Left cardiac atrium (tissue), 4 donors: Measurements from ENCODE around the gene TM7SF2. TPM values are rescaled to one million over a fixed set of nuclear protein-coding genes. Genes with fewer than 3 reads are reported as not detected.

Experiments used
- ATAC-seq, 2 donors: fragments of 200-7000 bp; cut with Tn5 transposase; one replicate each; pipeline ENCODE4 v1.9.1; 2020; ENCODE audit warnings: mild to moderate bottlenecking in 2 of 2, moderate library complexity in 2 of 2
- DNase-seq: peaks from one replicate; pipeline ENCODE4 v3.0.0-alpha.2; 2020
- intact Hi-C, 2 donors: fragments of 100-400 bp; cut with DNase I; formaldehyde crosslinking; loops; one replicate each; pipeline versions ENCODE4 v1.14.1 to v1.15.1; 2022 to 2023
- total RNA-seq, 2 donors: library from RNA; stranded (reverse); fragmentation: NEBNext Ultra II Directional; extraction: Animal tissue kit (Norgen Biotek cat#: 25700); gene quantifications; one replicate each; pipeline ENCODE4 v1.2.1, GENCODE V29; 2021
- donor health status: DM: no; HTN: yes; CAD: no.
- donor health status: DM: no; HTN: yes; CAD: no; lungs with severe emphysema.
- donor health status: DM: yes; HTN: yes; CAD: no.
- donor health status: Dilated cardiomyopathy.

The TM7SF2 gene
- total RNA-seq, 2 donors from 2014 or later: 50.0 to 53.2 TPM

DNA sequence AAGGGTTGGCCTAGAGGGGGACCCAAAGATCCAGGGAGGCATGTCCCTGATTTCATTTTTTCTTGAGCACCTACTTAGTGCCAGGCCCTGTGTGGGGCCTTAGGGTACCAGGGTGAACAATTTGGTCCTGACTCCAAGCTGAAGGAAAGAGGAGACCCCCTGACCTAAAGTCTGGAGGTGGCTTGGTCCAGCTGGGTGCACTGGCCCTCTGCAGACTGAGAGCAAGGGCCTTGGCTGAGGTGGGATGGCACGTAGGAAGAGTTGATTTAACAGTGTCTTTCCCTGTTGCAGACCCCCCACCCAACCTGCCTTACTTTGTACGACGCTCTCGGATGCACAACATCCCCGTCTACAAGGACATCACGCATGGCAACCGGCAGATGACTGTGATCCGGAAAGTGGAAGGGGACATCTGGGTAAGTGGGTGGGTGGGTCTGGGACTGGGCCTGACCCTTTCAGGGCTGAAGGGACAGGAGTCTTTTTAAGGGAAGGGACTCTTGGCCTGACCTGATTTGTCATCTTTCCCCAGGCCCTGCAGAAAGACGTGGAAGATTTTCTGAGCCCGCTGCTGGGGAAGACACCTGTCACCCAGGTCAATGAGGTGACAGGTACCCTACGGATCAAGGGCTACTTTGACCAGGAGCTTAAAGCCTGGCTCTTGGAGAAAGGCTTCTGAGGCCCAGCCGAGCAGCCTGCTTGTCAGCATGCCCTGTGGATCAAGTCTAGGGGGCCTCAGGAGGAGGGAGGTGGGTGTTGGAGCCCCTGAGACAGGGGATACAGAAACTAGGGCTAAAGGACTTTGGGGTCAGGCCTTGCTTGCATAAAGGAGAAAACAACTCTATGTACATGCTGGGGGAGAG, 13.8 kb downstream of the TM7SF2 start:
- no peak for ATAC-seq
- intact Hi-C loops: no loop called here
- DNase-seq: no peak

GRCh38 chr11:65126624-65127274, 15.1 kb downstream of the TM7SF2 start:
- ATAC-seq (no peak), DNase-seq (no peak)
- intact Hi-C loops: no loop called here

DNA sequence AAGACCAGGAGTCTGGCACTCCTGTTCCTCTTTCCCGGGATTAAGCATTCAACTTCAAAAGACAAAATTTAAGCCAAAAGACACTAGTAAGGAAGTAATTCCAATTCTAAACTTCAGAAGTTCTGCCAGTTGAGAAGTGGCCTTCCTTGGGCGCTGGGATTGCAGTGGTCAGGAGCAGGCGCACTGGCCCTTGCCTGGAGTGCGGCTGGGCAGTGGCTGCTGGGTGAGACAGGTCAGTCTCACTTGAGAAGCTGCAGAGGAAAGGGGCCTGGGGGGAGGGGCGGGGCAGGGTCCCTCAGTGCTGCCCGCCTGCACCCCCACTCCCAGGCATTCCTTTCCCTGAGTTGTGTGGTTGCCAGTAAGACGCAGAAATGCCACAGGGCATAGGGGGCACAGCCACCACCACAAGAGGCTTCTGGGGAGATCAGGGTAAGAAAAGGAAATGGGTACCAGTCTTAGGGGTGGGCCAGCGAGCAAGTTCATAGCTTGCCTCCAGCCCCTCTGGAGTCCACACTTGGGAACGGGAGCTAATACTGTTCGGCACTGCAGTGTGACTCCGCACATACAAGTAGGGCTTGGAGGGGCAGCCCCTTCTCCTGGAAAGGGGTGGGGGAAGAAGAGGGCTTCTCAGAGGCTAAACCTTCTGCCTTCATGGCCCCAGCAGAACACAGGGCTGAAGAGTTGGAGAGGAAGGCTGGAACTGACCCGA, 16.0 kb downstream of the TM7SF2 start:
- DNase-seq (no peak), ATAC-seq (no peak)
- intact Hi-C loops: no loop called here

- intact Hi-C loops: no loop called here
- DNase-seq (no peak), ATAC-seq (no peak)
These were observed 16.8 kb downstream of the TM7SF2 start for GRCh38 chr11:65128182-65129145.

- no peak for ATAC-seq
- no peak for DNase-seq
- intact Hi-C loops: no loop called here
These were observed 18.2 kb downstream of the TM7SF2 start for GRCh38 chr11:65129649-65130441.

DNA sequence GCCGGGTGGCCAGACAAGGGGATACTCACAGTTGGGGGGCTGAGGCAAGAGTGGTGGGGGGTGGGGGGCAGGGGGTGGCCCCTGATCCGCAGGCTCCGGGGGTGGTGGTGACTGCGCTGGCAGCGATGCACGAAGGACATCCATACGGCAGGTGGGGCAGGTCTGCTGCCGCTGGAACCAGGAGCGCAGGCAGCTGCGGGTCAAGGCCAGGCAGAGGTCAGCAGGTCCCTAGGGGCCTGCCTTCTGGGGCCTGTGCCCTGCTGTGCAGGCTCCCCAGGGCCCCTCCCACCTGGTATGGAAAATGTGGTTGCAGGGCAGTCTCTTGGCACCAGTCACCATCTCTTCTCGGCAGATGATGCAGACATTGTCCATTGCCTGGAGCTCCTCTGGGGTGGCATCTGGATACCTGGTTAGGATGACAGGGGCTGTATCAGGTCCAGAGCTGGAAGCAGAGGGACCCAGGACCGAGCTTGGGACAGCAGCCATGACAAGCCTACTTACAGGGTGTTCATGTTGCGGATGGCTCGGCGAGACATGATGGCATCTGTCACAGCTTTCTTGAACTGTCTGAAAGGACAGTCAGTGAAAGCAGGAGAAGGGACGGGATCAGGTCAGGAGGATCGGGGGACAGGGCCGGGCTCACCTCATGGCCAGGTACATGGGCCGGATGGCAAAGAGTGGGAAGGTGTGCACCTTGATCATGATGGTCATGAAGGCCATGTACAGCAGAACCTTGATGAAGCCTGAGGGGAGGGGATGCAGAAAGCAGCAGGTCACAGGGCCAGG, 19.2 kb downstream of the TM7SF2 start:
- no peak for DNase-seq
- no peak for ATAC-seq
- intact Hi-C loops: no loop called here

GRCh38 chr11:65131417-65131776, 19.7 kb downstream of the TM7SF2 start:
- intact Hi-C loops: no loop called here
- no peak for ATAC-seq

GRCh38 chr11:65131895-65132237, 20.2 kb downstream of the TM7SF2 start:
- intact Hi-C loops: no loop called here
- no peak for ATAC-seq
- no peak for DNase-seq

More at GRCh38 chr11:65131417-65131776, 19.7 kb downstream of the TM7SF2 start:
- DNase-seq: no peak

GRCh38 chr11:65132238-65132987, 20.7 kb downstream of the TM7SF2 start:
- intact Hi-C loops: no loop called here
- no peak for DNase-seq
- no peak for ATAC-seq

DNA sequence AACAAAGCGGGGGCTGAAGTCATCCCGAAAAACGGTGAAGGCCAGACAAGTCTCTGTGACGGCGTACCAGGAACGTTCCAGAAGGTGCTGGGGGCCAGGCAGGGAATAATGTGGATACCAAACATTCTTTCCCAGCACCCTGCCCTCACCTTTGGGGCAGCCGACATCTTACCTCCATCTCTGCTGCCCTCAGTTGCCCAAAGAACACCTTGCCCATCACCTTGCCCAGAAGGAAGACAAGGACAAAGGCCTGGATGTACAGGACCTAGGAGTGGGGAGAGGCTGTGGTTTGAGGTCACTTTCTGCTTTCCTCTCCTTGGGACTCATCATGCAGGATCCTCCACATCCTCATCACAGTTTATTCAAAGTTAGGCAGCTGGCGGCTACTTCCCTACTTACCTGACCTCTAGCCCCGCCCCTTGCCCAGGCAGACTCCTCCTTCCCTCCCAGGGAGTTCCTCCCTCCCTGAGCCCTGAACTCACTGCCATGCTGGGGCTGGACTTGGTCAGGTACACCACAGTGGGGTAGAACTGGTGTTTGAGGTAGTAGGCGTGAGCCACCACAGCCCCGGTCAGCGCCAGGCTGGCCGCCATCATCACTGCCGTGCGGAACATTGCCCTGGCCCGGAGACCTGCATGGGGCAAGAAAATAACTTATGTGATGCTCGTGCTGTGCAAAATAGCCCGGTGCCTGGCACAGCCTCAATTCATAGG, 21.5 kb downstream of the TM7SF2 start:
- DNase-seq (peak; percentile 46), ATAC-seq (peak in 1 of 2 donors; percentile 7)
- intact Hi-C loops: no loop called here

DNA sequence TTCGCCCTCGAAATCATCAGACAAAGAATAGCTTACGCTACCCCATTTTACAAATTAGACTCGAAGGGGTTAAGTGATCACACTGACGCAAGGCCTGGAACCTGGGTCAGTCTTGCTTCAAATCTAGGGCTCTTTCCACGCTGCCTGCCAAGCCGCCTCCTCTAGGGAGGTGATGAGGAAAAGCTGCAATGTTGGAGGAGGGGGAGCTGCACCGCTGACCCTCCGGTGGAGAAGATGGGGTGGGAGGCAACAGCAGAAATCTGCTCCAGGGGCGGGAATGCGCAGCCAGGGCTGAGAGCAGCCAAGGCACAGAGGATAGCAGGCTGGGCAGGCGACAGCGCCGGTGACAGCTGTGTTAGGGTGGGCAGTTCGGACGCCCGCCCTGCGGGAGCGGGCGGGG, 22.1 kb downstream of the TM7SF2 start:
- intact Hi-C loops: no loop called here
- no peak for DNase-seq
- ATAC-seq: peak; percentile 2 to 40

GRCh38 chr11:65134240-65134951, 22.7 kb downstream of the TM7SF2 start, which contains the start of gene SYVN1:
TSS of gene SYVN1 (minus strand) at chr11:65134519. CDS start at chr11:65133601, 918 bp downstream.
- intact Hi-C loops: no loop called here
- DNase-seq (peak; percentile 93), ATAC-seq (peak; percentile 92 to 95)

- ATAC-seq (peak; percentile 84 to 91), DNase-seq (peak; percentile 90)
- intact Hi-C loops: no loop called here
These were observed 23.4 kb downstream of the TM7SF2 start for GRCh38 chr11:65134952-65135632.

GRCh38 chr11:65135633-65136145, 24.0 kb downstream of the TM7SF2 start:
- intact Hi-C loops: no loop called here
- ATAC-seq: no peak
- DNase-seq: no peak
